ENCODE results near the gene PAM.
"Not testable (repeated sequence)": the region's sequence is repeated elsewhere in the genome, so short reads cannot be mapped to it uniquely, and the experiment has no call there.

The PAM gene

DNA sequence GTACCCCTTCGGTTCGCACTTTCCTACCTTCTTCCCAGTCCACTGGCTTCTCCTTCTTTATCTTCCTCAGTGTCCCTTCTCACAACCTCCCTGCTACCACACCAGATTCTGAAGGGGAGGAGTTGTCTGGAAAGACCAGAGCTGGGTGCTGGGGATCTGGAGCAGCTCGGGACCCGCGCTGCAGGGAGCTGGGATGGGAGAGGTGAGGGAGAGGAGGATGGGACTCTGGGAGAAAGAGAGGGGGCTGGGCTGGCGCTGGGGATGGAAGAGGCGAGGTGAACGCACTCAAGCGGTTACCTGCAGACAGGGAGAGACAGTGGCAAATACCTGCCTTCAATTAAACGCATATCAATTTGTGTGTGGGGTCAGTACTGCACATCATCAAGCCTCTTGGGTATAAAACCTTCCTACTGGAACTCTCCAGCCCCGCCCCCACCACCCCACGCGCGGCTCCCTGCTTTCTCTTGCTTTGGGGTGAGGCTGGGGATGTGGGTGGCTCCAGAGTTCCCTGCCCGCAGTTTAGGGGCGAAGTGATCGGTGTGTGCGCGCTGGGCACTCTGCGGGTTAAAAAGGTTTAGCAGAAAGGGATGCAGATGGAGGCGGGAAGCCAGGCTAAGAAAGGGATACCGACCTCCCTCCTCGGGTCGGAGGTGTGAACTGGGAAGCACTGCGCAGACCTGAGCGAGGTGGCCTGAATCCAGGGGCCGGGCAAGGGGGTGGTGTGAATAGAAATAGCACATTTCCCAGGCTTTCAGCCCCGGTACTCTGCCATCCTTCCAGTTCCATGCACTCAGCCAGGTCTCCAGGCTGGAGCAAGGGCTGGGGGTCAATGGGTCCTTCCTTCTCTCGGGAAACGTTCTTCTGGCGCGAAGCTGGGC is 977 bp upstream of the PAM start:
- no peak for DNase-seq

GRCh38 chr5:102755686-102756371 is 724 bp downstream of the PAM start:
- peak; percentile 70 for DNase-seq

GRCh38 chr5:102758576-102758975 is 3.5 kb downstream of the PAM start:
- DNase-seq: peak; percentile 21

DNA sequence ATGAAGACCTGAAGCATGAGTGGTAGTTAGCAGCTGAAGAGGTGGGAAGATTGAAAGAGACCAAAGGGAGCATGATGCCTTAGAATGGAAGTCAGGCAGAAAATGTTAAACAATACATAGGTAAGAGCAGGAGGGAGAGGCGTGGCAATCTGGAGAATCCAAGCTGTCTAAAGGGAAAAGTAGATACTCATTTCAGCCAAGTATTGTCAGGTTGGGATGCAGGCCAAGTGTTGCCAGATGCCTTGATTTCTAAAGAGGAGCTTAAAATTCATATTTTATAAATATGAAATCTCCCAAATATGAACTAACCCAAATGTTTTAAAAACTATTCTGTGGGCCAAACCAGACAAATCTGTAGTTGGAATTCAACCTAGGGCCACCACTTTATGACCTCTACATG is 4.2 kb downstream of the PAM start:
- peak; percentile 51 for DNase-seq

DNA sequence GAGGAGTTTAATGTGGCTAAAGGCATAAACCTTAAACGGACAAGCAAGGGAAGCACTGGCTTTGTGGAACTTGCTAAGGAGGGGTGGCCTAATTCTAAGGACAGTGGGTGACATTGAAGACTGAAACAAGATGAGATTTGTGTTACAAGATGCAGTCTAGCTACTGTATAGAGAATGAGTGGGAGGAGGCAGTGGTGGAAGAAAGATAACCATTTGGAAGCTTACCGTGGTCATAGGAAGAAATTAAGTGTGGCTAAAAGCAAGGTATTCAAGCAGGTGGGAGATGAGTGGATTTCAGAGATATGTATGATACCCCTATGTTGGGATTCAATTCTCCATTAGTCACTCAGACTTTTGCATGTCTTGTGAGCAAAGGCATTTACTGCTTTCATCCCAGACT is 4.6 kb downstream of the PAM start:
- DNase-seq: no peak

DNA sequence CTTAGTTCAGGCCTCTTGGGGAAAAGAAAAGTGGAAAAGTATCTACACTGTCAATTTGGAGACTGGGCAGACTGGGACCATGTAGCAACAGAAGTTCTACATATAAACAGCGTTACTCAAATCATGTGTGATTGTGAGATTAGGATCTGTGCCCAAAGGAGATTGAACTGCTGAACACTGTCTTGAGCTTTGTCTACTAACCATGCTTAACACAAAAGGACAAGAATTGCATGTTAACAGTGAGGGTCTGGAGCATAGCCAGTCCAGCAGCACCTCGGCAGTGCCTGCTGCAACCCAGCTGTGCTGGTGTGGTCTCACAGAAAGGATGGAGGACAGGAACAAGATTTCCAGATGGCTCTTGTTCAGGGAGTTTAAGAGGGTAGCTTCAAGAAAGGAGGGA is 5.7 kb downstream of the PAM start:
- no peak for DNase-seq

GRCh38 chr5:102762095-102762534 is 7.0 kb downstream of the PAM start:
- no peak for DNase-seq

GRCh38 chr5:102762562-102763227 is 7.6 kb downstream of the PAM start:
- DNase-seq: no peak

DNA sequence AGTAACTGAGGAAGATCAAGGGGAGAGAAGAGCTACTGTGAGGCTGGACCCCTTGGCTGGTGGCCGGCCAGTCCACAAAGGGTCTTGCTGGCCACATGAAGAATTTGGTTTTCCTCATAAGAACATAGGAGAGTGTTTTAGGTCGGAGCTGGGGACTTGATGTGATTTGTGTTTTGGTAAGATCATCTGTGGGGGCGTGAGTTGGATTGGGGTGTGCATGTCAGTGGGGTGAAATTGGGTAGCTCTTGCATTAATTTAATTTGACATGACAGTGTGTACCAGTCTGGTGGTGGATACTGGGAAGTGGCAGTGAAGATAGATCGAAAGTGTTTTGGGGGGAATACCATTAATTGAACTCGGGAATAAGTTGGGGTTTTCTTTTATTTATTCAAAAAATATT is 8.6 kb downstream of the PAM start:
- DNase-seq: no peak

- DNase-seq: peak; percentile 8
Observed at GRCh38 chr5:102764381-102765004, 9.4 kb downstream of the PAM start.

- no peak for DNase-seq
Observed at GRCh38 chr5:102765350-102765749, 10.2 kb downstream of the PAM start.

GRCh38 chr5:102766295-102767090 is 11.4 kb downstream of the PAM start:
- no peak for DNase-seq

- DNase-seq: no peak
Observed at GRCh38 chr5:102767862-102768261, 12.8 kb downstream of the PAM start.

GRCh38 chr5:102770803-102771202 is 15.7 kb downstream of the PAM start:
- DNase-seq: no peak

DNA sequence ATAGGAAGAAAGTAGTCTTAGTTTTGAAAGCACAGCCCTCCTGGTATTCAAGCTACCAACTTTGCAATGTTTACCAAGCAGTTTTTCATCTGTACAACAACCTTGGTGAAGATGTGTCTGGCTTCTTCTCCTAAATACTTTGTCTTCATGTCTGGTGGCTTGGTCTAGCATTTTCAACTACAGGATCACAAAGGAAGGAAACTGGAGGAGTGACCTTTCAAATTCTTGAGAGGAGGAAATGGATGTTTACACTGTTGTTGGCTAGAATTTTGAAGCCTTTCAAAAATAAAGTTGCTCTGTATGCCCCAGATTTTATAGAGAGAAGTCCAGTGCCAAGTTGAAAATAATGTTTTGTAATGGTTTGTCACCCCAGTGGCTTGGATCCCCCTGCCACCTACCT is 16.3 kb downstream of the PAM start:
- no peak for DNase-seq

DNA sequence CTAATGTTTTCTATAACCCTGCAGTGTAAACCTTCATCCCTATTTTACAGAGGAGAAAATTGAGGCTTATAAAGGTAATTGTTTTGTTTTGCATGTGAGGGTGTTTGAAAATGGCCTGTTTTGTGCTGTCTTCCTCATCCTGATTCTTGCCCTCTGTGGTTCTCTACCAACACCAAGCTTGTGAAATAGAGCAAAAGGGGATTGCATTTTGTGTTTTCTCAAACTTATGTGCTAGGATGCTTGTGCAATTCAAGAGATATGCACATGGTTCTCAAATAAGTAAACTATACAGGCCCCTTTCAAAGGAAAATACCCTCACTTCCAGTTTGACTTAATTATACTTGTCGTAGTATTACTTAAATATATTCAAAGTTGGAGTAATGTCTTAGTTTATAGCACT is 17.2 kb downstream of the PAM start:
- no peak for DNase-seq

DNA sequence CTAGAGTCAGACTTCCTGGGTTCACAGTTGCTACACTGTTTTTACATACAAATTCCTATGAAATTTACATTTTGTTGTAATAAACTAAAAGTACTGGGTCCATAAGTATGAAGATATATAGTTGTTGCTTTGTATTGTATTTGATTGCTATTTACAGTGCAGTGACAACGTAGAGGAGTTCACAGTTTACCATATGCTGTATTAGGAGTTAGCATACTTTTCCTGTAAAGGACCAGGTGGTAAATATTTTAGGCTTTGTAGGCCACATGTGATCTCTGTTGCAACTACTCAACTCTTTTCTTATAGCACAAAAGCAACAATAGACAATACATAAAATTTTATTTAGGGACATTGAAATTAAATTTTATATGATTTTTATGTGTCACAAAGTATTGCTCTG is 18.0 kb downstream of the PAM start:
- DNase-seq: no peak

DNA sequence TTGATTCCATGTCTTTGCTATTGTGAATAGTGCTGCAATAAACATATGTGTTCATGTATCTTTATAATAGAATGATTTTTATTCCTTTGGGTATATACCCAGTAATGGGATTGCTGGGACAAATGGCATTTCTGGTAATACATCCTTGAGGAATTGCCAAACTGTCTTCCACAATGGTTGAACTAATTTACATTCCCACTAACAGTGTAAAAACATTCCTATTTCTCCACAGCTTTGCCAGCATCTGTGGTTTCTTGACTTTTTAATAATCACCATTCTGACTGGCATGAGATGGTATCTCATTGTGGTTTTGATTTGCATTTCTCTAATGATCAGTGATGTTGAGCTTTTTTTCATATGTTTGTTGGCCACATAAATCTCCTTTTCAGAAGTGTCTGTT is 20.7 kb downstream of the PAM start:
- not testable (repeated sequence) for DNase-seq

- no peak for DNase-seq
Observed at GRCh38 chr5:102777099-102777498, 22.0 kb downstream of the PAM start.

DNA sequence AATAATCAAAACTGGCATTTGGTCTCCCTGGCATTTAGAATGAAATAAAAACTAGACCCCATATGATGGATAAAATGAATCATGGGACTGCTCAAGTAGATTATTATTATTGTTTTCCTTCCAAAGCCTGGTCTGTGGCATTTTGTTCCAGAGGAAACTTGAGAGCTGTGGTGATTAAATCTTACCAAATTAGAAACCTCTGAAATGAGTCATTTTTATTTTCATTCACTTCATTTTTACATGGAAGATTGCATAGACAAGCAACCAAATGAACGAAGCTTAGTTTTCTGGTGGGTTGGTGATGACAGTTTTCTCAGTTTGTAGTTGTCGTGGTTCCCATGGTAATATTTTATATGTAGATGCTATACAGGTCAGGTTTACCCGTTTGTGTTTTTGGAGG is 23.4 kb downstream of the PAM start:
- no peak for DNase-seq

DNA sequence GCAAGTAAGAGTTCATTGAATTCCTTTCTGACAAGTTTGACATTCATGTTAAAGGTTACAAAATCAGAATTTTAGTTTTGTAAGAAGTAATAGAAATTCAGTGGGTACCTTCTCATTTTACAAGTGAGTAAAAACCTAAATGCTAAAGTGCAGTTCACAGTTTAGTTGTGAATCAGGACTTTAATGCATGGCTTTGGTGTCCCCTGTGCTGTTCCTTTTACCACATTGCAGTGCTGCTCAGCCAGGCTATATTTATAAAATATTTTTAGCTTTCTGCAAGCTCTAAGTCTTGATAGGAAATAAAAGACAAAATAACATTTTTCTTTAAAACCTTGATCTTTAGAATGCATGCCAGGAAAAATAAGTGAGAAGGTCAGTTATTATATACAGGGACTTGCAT is 26.3 kb downstream of the PAM start:
- no peak for DNase-seq

DNA sequence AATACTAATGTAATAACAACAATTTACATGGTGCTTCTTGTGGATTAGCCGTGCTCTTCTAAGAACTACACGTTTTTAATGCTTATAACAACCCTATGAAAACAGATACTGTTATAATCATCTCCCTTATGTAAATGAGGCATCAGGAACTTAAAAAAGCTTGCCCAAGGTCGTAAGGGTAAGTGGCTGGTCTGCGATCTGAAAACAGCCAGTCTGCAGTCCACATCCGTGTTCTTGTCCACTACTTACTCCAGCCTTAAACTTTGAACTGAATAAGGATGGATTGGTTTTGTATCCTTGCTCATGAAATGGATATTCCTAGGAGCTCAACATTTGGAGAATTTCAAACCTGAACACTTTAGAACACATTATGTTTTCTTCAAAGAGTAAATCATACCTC is 26.7 kb downstream of the PAM start:
- DNase-seq: no peak
